GM18868 (cell line): ENCODE results near the gene BCAP31.

Source experiments
- ATAC-seq: cut with Tn5 transposase; IDR thresholded peaks from one replicate; pipeline ENCODE4 v1.9.1; 2021; ENCODE audit warnings: mild to moderate bottlenecking, moderate library complexity; ENCODE audit not compliant: unreplicated experiment

BCAP31 gene

DNA sequence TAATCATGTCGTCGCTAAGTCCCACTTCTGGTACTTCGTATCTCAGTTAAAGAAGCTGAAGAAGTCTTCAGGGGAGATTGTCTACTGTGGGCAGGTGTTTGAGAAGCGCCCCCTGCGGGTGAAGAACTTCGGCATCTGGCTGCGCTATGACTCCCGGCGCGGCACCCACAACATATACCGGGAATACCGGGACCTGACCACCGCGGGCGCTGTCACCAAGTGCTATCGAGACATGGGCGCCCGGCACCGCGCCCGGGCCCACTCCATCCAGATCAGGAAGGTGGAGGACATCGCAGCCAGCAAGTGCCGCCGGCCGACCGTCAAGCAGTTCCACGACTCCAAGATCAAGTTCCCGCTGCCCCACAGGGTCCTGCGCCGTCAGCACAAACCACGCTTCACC lies 61.9 kb downstream of the BCAP31 start:
- ATAC-seq = no peak

DNA sequence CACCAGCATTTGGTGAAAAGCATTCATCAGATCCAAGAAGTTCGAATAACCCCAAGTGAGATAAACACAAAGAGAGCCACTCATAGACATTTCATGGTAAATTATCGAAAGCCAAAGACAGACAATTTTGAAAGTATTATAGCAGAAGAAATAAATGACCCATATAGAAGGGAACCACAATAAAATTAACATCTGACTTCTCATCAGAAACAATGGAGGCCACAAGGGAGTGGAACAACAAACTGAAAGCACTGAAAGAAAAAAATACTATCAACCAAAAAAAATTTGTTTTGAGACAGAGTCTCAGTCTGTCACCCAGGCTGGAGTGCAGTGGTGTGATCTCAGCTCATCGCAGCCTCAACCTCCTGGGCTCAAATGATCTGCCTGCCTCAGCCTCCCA lies 64.9 kb downstream of the BCAP31 start:
- no peak for ATAC-seq

DNA sequence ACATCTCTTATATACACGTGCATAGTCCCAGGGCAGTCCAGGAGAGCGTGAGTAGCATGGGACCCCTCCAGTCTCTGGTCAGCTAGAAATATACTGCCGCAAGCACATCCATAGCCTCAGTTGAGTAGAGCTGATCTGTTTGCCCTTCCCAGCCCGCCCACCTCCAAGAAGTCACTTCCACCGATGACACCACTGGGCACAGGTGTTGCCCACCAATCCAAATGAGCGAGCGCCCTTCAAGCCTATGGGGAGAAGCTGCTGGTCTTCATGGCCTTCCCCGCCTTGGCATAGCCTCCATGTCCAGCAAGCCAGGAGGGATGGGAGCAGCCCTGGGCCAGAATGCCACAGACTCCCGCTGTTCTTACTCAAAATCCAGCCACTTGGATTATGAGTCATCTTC lies 67.0 kb downstream of the BCAP31 start:
- ATAC-seq = no peak

DNA sequence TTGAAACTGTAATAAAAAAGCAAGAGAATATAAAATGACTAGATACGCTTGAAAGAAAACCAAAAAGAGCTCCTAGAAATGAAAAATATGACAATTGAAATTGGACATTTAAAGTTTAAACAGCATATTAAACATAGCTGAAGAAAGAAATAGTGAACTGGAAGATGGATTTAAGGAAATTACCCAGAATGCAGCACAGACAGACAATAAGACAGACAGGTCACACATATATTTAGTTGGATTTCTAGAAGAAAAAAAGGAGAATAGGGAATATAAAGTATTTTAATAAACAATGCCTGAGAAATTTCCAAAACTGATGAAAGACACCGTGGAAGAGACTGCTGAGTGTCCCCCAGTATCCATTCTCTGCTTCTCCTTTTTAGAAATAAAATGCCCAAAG lies 70.6 kb downstream of the BCAP31 start:
- no peak for ATAC-seq

DNA sequence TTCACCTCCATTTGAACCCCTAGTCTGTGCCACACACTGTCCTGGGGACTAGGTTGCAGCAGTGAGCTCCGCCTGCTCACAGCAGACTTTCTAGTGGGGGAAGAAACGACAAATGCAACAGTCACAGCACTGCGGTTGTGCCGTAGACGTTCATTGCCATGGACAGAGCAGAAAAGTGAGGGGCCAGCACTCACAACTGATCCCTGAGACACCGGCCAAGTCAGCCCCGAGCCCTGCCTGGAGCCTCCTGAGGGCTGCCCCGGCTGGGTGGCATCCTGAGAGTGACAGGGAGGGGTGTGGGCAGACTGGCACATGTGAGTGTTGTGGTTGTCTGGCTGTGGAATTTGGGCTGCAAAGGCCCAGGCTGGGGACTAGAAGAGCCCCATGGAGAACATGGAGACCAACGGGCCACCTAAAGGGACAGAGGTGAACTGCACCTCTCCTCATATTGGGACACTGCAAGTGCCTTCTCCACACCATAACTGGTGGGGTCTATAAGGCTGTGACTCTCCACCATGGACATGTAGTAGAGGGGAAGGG lies 72.6 kb downstream of the BCAP31 start:
- ATAC-seq = no peak

DNA sequence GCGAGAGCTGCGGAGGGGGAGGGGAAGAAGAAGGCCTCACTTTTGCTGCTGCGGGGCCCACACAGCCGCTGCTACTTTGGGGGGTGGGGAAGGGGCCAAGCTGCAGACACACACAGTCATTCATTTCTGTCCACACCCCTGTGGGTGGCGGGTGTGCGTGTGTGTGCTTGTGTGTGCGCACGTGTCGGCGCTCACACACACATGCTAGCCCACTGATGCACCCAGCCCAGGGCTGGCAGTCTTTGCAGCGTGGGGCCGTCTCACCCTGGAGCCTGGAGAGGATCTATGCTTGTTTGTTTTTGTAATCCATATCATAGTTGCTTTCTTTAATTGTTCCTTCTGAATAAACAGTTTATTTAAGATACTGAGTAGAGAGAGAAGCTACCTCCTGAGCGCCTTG lies 73.2 kb downstream of the BCAP31 start:
- ATAC-seq = no peak
